Effector memory CD8-positive, alpha-beta T cell (primary cell): ENCODE measurements around the gene DTNBP1.
"Not testable (repeated sequence)": the region's sequence is repeated elsewhere in the genome, so short reads cannot be mapped to it uniquely, and the experiment has no call there.

Experiments used
- ATAC-seq: fragments of 150-1000 bp; cut with Tn5 transposase; replicated peaks from 2 replicates; pipeline ENCODE4 v1.10.0; 2021; ENCODE audit warnings: mild to moderate bottlenecking, moderate library complexity
- DNase-seq, 3 experiments: peaks; one replicate each; pipeline ENCODE4 v3.0.0; 2021
- H3K27ac Mint-ChIP-seq, 2 donors: one replicate each; pipeline ENCODE4 v1.8.0; 2022; ENCODE audit warnings: mild to moderate bottlenecking in 2 of 2, mixed read lengths in 2 of 2, moderate library complexity in 2 of 2
- H3K27me3 Mint-ChIP-seq, 2 donors: one replicate each; pipeline ENCODE4 v1.8.0; 2022; ENCODE audit warnings: mixed read lengths in 2 of 2
- H3K36me3 Mint-ChIP-seq: one replicate; pipeline ENCODE4 v1.8.0; 2022; ENCODE audit warnings: mild to moderate bottlenecking, moderate library complexity, mixed read lengths; ENCODE audit not compliant: insufficient read depth
- H3K4me1 Mint-ChIP-seq, 2 donors: one replicate each; pipeline ENCODE4 v1.8.0; 2022; ENCODE audit warnings: low read depth in 2 of 2, mixed read lengths in 2 of 2
- H3K4me3 Mint-ChIP-seq, 2 donors: one replicate each; pipeline ENCODE4 v1.8.0; 2022; ENCODE audit warnings: mild to moderate bottlenecking in 2 of 2, mixed read lengths in 2 of 2, moderate library complexity in 2 of 2
- H3K9me3 Mint-ChIP-seq, 2 donors: one replicate each; pipeline ENCODE4 v1.8.0; 2022; ENCODE audit warnings: mixed read lengths in 2 of 2

The DTNBP1 gene

GRCh38 chr6:15678514-15678913 lies 15.7 kb upstream of the DTNBP1 start:
- ATAC-seq (no peak), DNase-seq (no peak)
- H3K27me3 Mint-ChIP-seq, result peaks cover under 1 to 22% of the 10 kb centered on the region in 2 donors
- no peak overlapping the region for H3K4me3 Mint-ChIP-seq
- H3K36me3 Mint-ChIP-seq, result no peaks in the 10 kb centered on the region
- peaks cover 0 to 5% of the 10 kb centered on the region in 2 donors for H3K4me1 Mint-ChIP-seq
- H3K27ac Mint-ChIP-seq, result no peak overlapping the region
- no peaks in the 10 kb centered on the region for H3K9me3 Mint-ChIP-seq

DNA sequence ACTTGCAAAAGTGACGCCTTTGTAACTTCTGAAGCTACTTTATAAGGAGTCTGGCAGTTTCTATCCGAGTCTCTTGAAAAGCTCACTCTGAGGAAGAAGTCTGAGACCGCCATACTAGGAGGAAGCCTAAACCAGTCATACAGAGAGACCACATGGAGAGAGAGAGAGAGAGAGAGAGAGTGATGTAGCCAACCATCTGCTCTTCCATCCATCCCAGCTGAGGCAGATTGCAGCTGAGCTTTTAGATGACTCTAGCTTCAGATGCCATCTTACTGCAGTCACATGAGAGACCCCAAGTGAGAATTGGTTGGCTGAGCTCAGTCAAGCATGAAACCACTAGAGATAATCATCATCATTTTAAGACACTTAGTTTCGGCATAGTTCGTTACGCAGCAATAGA lies 15.0 kb upstream of the DTNBP1 start:
- H3K4me3 Mint-ChIP-seq, result no peak overlapping the region
- peaks cover 8 to 24% of the 10 kb centered on the region in 2 donors for H3K27me3 Mint-ChIP-seq
- H3K27ac Mint-ChIP-seq, result peak overlapping the region in 1 of 2 donors; percentile 64
- ATAC-seq (no peak), DNase-seq (no peak)
- H3K36me3 Mint-ChIP-seq, result no peaks in the 10 kb centered on the region
- H3K9me3 Mint-ChIP-seq, result no peaks in the 10 kb centered on the region
- peaks cover 0 to under 1% of the 10 kb centered on the region in 2 donors for H3K4me1 Mint-ChIP-seq

GRCh38 chr6:15675536-15676220 lies 12.8 kb upstream of the DTNBP1 start:
- ATAC-seq, result no peak
- H3K4me1 Mint-ChIP-seq, result no peaks in the 10 kb centered on the region
- DNase-seq, result no peak
- H3K27me3 Mint-ChIP-seq, result peaks cover 26 to 31% of the 10 kb centered on the region in 2 donors
- H3K9me3 Mint-ChIP-seq, result no peaks in the 10 kb centered on the region
- H3K27ac Mint-ChIP-seq, result no peak overlapping the region
- H3K36me3 Mint-ChIP-seq, result peaks cover 3% of the 10 kb centered on the region
- H3K4me3 Mint-ChIP-seq, result no peak overlapping the region

DNA sequence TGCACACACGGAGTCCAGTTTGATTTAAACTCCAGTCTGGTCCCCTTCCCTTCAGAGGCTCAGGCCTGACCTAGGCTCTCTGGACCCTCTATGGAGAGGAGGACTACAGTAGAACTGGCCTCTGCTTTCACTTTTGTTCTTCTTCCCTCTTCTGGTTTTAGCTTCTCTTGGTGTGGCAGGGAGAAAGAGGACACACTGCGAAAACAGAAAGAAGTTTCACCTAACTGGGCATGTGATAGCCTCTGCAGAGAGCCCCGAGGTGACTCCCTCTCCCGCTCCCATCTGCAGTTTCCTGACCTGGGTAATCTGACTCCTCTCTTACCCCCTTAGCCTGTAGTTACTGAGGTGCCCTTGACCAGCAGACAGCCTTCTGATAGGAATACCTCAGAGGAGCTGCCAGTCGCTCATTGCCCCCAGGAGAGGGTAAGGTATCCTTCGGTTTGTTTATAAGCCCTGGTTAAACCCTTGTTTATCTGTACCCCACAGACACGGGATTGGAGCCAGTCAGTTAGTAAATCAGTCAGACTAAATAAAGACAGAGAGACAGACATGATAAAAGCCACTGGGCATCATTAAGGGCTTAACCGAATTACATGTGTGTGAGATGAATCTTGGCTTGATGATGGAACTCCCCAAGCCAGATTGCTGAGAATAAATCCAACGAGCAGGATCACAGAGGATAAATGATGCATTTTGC lies 12.0 kb upstream of the DTNBP1 start:
- H3K27ac Mint-ChIP-seq, result no peak overlapping the region
- DNase-seq, result no peak
- no peak overlapping the region for H3K4me3 Mint-ChIP-seq
- H3K4me1 Mint-ChIP-seq, result no peaks in the 10 kb centered on the region
- H3K36me3 Mint-ChIP-seq, result peaks cover 3% of the 10 kb centered on the region
- H3K27me3 Mint-ChIP-seq, result peaks cover 26 to 31% of the 10 kb centered on the region in 2 donors
- H3K9me3 Mint-ChIP-seq, result no peaks in the 10 kb centered on the region
- ATAC-seq, result no peak

- Mint-ChIP-seq H3K9me3 (no peaks in the 10 kb centered on the region), H3K27me3 (peaks cover 26 to 31% of the 10 kb centered on the region in 2 donors), H3K27ac (no peak overlapping the region), H3K36me3 (peaks cover 3% of the 10 kb centered on the region), H3K4me3 (no peak overlapping the region), H3K4me1 (no peaks in the 10 kb centered on the region)
- no peak for ATAC-seq
- no peak for DNase-seq
Observed at GRCh38 chr6:15673666-15674065, 10.8 kb upstream of the DTNBP1 start.

DNA sequence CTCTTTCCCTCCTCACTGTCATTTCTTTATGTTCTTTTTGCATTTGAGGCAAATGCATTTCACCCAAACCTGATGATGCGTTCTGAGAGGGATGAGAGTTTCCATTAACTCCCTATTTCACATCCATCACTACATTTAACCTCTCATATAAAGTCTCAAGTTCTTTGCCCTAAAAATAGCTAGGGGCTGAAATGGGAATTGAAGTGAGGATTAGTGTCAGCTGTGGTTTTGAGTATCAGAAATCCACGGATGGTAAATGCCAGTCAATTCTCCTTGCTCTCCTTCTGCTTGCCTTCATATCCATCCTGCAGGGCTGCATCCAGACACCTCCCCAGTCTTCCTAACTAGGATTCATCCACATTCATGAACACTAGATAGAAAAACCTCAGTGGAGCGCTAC lies 10.0 kb upstream of the DTNBP1 start:
- Mint-ChIP-seq H3K27me3 (peaks cover 26 to 30% of the 10 kb centered on the region in 2 donors), H3K9me3 (no peaks in the 10 kb centered on the region), H3K27ac (no peak overlapping the region), H3K4me3 (no peak overlapping the region), H3K36me3 (peaks cover 3% of the 10 kb centered on the region), H3K4me1 (no peaks in the 10 kb centered on the region)
- ATAC-seq, result no peak
- DNase-seq, result no peak

- Mint-ChIP-seq H3K36me3 (peaks cover 3% of the 10 kb centered on the region), H3K27ac (no peak overlapping the region), H3K9me3 (no peaks in the 10 kb centered on the region), H3K27me3 (peaks cover 25 to 26% of the 10 kb centered on the region in 2 donors), H3K4me3 (no peak overlapping the region), H3K4me1 (no peaks in the 10 kb centered on the region)
- DNase-seq (no peak), ATAC-seq (no peak)
Observed at GRCh38 chr6:15672291-15672690, 9.5 kb upstream of the DTNBP1 start.

- Mint-ChIP-seq H3K27me3 (peaks cover 18 to 26% of the 10 kb centered on the region in 2 donors), H3K36me3 (peaks cover 3% of the 10 kb centered on the region), H3K27ac (no peak overlapping the region), H3K9me3 (no peaks in the 10 kb centered on the region), H3K4me3 (no peak overlapping the region), H3K4me1 (no peaks in the 10 kb centered on the region)
- no peak for DNase-seq
- ATAC-seq, result no peak
Observed at GRCh38 chr6:15668918-15669317, 6.1 kb upstream of the DTNBP1 start.

DNA sequence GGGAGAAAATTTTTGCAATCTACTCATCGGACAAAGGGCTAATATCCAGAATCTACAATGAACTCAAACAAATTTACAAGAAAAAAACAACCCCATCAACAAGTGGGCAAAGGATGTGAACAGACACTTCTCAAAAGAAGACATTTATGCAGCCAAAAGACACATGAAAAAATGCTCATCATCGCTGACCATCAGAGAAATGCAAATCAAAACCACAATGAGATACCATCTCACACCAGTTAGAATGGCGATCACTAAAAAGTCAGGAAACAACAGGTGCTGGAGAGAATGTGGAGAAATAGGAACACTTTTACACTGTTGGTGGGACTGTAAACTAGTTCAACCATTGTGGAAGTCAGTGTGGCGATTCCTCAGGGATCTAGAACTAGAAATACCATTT lies 4.1 kb upstream of the DTNBP1 start:
- DNase-seq, H3K27me3 Mint-ChIP-seq, H3K27ac Mint-ChIP-seq, H3K9me3 Mint-ChIP-seq, ATAC-seq, H3K4me3 Mint-ChIP-seq, H3K4me1 Mint-ChIP-seq: not testable (repeated sequence)
- peaks cover 13% of the 10 kb centered on the region for H3K36me3 Mint-ChIP-seq

- Mint-ChIP-seq H3K4me3 (no peak overlapping the region), H3K36me3 (peaks cover 11% of the 10 kb centered on the region), H3K27me3 (no peaks in the 10 kb centered on the region), H3K4me1 (peaks cover 5 to 7% of the 10 kb centered on the region in 2 donors), H3K9me3 (no peaks in the 10 kb centered on the region), H3K27ac (no peak overlapping the region)
- ATAC-seq (no peak), DNase-seq (no peak)
Observed at GRCh38 chr6:15665237-15665636, 2.4 kb upstream of the DTNBP1 start.

GRCh38 chr6:15663130-15663871 lies 473 bp upstream of the DTNBP1 start:
- H3K4me3 Mint-ChIP-seq, result peak overlapping the region; percentile 82 to 88
- peaks cover 11% of the 10 kb centered on the region for H3K36me3 Mint-ChIP-seq
- H3K9me3 Mint-ChIP-seq, result no peaks in the 10 kb centered on the region
- ATAC-seq, result no peak
- no peak for DNase-seq
- H3K27me3 Mint-ChIP-seq, result no peaks in the 10 kb centered on the region
- peak overlapping the region; percentile 59 to 70 for H3K27ac Mint-ChIP-seq
- peaks cover 7 to 15% of the 10 kb centered on the region in 2 donors for H3K4me1 Mint-ChIP-seq

- Mint-ChIP-seq H3K4me3 (peak overlapping the region; percentile 82 to 88), H3K36me3 (peaks cover 11% of the 10 kb centered on the region), H3K27ac (peak overlapping the region; percentile 36 to 69), H3K4me1 (peaks cover 17 to 28% of the 10 kb centered on the region in 2 donors), H3K9me3 (no peaks in the 10 kb centered on the region), H3K27me3 (no peaks in the 10 kb centered on the region)
- DNase-seq (no peak), ATAC-seq (no peak)
Observed at GRCh38 chr6:15661853-15662325, 939 bp downstream of the DTNBP1 start.

GRCh38 chr6:15659181-15659580 lies 3.6 kb downstream of the DTNBP1 start:
- ATAC-seq (no peak), DNase-seq (no peak)
- H3K4me1 Mint-ChIP-seq, result peaks cover 22 to 42% of the 10 kb centered on the region in 2 donors
- no peaks in the 10 kb centered on the region for H3K27me3 Mint-ChIP-seq
- no peaks in the 10 kb centered on the region for H3K9me3 Mint-ChIP-seq
- H3K36me3 Mint-ChIP-seq, result peaks cover 11% of the 10 kb centered on the region
- peak overlapping the region in 1 of 2 donors; percentile 70 for H3K27ac Mint-ChIP-seq
- no peak overlapping the region for H3K4me3 Mint-ChIP-seq
